H1 (cell line): Measurements from ENCODE around the gene DSTYK. TPM values are rescaled to one million over a fixed set of nuclear protein-coding genes. Genes with fewer than 3 reads are reported as not detected.

Experiments
- CTCF ChIA-PET: fragments of 300-600 bp; sonication (Branson Sonifier 250); formaldehyde crosslinking; loops from one replicate; lab custom pipeline; 2021; ENCODE audit not compliant: partially characterized antibody; lab: Charles Lee
- POLR2A ChIA-PET: fragments of 300-600 bp; sonication (Branson Sonifier 250); formaldehyde crosslinking; loops from one replicate; lab custom pipeline; 2021; ENCODE audit warnings: inconsistent platforms; ENCODE audit not compliant: partially characterized antibody; lab: Charles Lee
- DNase-seq, 2 experiments: peaks; one replicate each; pipeline versions ENCODE4 v3.0.0 to v3.0.0-alpha.2; 2010 to 2022; ENCODE audit warnings: low spot score in 2 of 2, low read depth in 1 of 2, mixed read lengths in 1 of 2
- FAIRE-seq: peaks from 2 replicates; lab custom pipeline; 2011; peaks lifted over from hg19 to GRCh38; lab: Jason Lieb, UNC
- H2AFZ ChIP-seq: 2 replicates; pipeline ENCODE4 v1.8.1; 2012; ENCODE audit warnings: low read length, inconsistent platforms
- H2AK5ac ChIP-seq: 2 replicates; pipeline ENCODE4 v1.6.1; 2013; ENCODE audit warnings: low read depth, low read length
- H2BK120ac ChIP-seq: replicated peaks from 2 replicates; pipeline ENCODE3; 2013; ENCODE audit warnings: low read depth, low read length, inconsistent platforms
- H2BK12ac ChIP-seq: 2 replicates; pipeline ENCODE4 v1.6.1; 2013; ENCODE audit warnings: low read depth, low read length
- H2BK15ac ChIP-seq: 2 replicates; pipeline ENCODE4 v1.6.1; 2013; ENCODE audit warnings: low read length
- H2BK20ac ChIP-seq: 2 replicates; pipeline ENCODE4 v1.6.1; 2013; ENCODE audit warnings: low read length
- H2BK5ac ChIP-seq: 2 replicates; pipeline ENCODE4 v1.6.1; 2013; ENCODE audit warnings: low read depth, low read length
- H3K14ac ChIP-seq: 2 replicates; pipeline ENCODE4 v1.6.1; 2013; ENCODE audit warnings: inconsistent platforms; ENCODE audit not compliant: insufficient read length
- H3K18ac ChIP-seq: 2 replicates; pipeline ENCODE4 v1.6.1; 2013; ENCODE audit warnings: low read length; ENCODE audit errors: extremely low read depth
- H3K23ac ChIP-seq: 2 replicates; pipeline ENCODE4 v1.6.1; 2013; ENCODE audit warnings: inconsistent platforms; ENCODE audit not compliant: insufficient read length
- H3K23me2 ChIP-seq: 2 replicates; pipeline ENCODE4 v1.6.1; 2013; ENCODE audit warnings: low read depth, low read length
- H3K27ac ChIP-seq: 2 replicates; pipeline ENCODE4 v1.6.1; 2011; ENCODE audit warnings: low read depth, low read length, inconsistent platforms
- H3K27me3 ChIP-seq, 4 experiments: replicated peaks in 1 of 4; 1 replicate in 1 of 4; 2 replicates in 3 of 4; pipeline versions ENCODE4 v1.6.1 to v1.8.1; 2011 to 2013; ENCODE audit warnings: low read length in 3 of 4, mild to moderate bottlenecking in 3 of 4, inconsistent platforms in 2 of 4, mixed read lengths in 2 of 4, moderate library complexity in 1 of 4; ENCODE audit not compliant: control insufficient read depth in 3 of 4, insufficient read depth in 3 of 4; ENCODE audit errors: extremely low read depth in 1 of 4
- H3K36me3 ChIP-seq, 4 experiments: 2 replicates each; pipeline versions ENCODE4 v1.6.1 to v1.8.1; 2011 to 2013; ENCODE audit warnings: mild to moderate bottlenecking in 4 of 4, low read length in 3 of 4, moderate library complexity in 2 of 4, control low read depth in 1 of 4, inconsistent platforms in 1 of 4; ENCODE audit not compliant: insufficient read depth in 4 of 4, control insufficient read depth in 2 of 4
- H3K4ac ChIP-seq: replicated peaks from 2 replicates; pipeline ENCODE3; 2013; ENCODE audit warnings: low read length, low read depth, mixed read lengths, inconsistent platforms; ENCODE audit not compliant: insufficient read length
- H3K4me1 ChIP-seq, 4 experiments: replicated peaks in 1 of 4; 1 replicate in 1 of 4; 2 replicates in 3 of 4; pipeline versions ENCODE4 v1.6.1 to v1.8.1; 2011 to 2013; ENCODE audit warnings: low read length in 3 of 4, inconsistent platforms in 2 of 4, mixed read lengths in 1 of 4; ENCODE audit not compliant: insufficient read depth in 4 of 4, control insufficient read depth in 3 of 4
- H3K4me2 ChIP-seq, 2 experiments: 2 replicates each; pipeline versions ENCODE4 v1.6.1 to v1.8.1; 2011 to 2013; ENCODE audit warnings: low read depth in 2 of 2, low read length in 2 of 2, control low read depth in 1 of 2, inconsistent platforms in 1 of 2, mild to moderate bottlenecking in 1 of 2; ENCODE audit not compliant: insufficient read depth in 1 of 2
- H3K4me3 ChIP-seq, 4 experiments: fragments of 200-600, 300-600 bp in 1 of 4; sonication (generic), shearing (Covaris generic), sonication (Bioruptor Twin) in 1 of 4; 2 replicates each; pipeline versions ENCODE4 v1.5.1 to v1.8.1; 2011 to 2016; ENCODE audit warnings: low read length in 4 of 4, low read depth in 3 of 4, control low read depth in 2 of 4, inconsistent platforms in 2 of 4, mild to moderate bottlenecking in 2 of 4, mixed read lengths in 1 of 4, moderate library complexity in 1 of 4; ENCODE audit not compliant: insufficient read depth in 2 of 4; ENCODE audit errors: extremely low read depth in 1 of 4
- H3K56ac ChIP-seq: replicated peaks from 2 replicates; pipeline ENCODE3; 2013; ENCODE audit warnings: low read depth, mild to moderate bottlenecking, mixed read lengths, low read length, inconsistent platforms; ENCODE audit not compliant: insufficient read length
- H3K79me1 ChIP-seq: 2 replicates; pipeline ENCODE4 v1.6.1; 2013; ENCODE audit warnings: low read depth, low read length, control low read depth
- H3K79me2 ChIP-seq, 2 experiments: 2 replicates each; pipeline versions ENCODE4 v1.6.1 to v1.8.1; 2012 to 2013; ENCODE audit warnings: low read length in 2 of 2, mild to moderate bottlenecking in 2 of 2, inconsistent platforms in 1 of 2; ENCODE audit not compliant: insufficient read depth in 2 of 2, control insufficient read depth in 1 of 2
- H3K9ac ChIP-seq, 4 experiments: replicated peaks in 1 of 4; 1 replicate in 1 of 4; 2 replicates in 3 of 4; pipeline versions ENCODE4 v1.6.1 to v1.8.1; 2011 to 2013; ENCODE audit warnings: low read depth in 3 of 4, low read length in 3 of 4, control low read depth in 2 of 4, mild to moderate bottlenecking in 2 of 4, moderate library complexity in 2 of 4, inconsistent platforms in 1 of 4; ENCODE audit errors: extremely low read depth in 1 of 4
- H3K9me3 ChIP-seq, 2 experiments: 2 replicates each; pipeline versions ENCODE4 v1.6.1 to v1.8.1; 2012 to 2013; ENCODE audit warnings: mild to moderate bottlenecking in 2 of 2, moderate library complexity in 2 of 2, control low read depth in 1 of 2, inconsistent platforms in 1 of 2, low read depth in 1 of 2, low read length in 1 of 2, mixed read lengths in 1 of 2; ENCODE audit not compliant: insufficient read depth in 2 of 2
- H4K20me1 ChIP-seq, 2 experiments: replicated peaks in 1 of 2; 2 replicates each; pipeline versions ENCODE3 to v1.8.1; 2011 to 2013; ENCODE audit warnings: inconsistent platforms in 2 of 2, low read length in 2 of 2, mild to moderate bottlenecking in 1 of 2; ENCODE audit not compliant: insufficient read depth in 2 of 2, control insufficient read depth in 1 of 2
- H4K5ac ChIP-seq: 2 replicates; pipeline ENCODE4 v1.6.1; 2013; ENCODE audit warnings: low read length, low read depth, mixed read lengths, inconsistent platforms; ENCODE audit not compliant: insufficient read length
- H4K8ac ChIP-seq: 2 replicates; pipeline ENCODE4 v1.8.0; 2013; ENCODE audit warnings: mild to moderate bottlenecking, moderate library complexity, low read length, inconsistent platforms; ENCODE audit not compliant: insufficient read depth; ENCODE audit errors: extremely low read depth
- H4K91ac ChIP-seq: replicated peaks from 2 replicates; pipeline ENCODE3; 2013; ENCODE audit warnings: low read length, mixed read lengths, inconsistent platforms; ENCODE audit not compliant: insufficient read length
- HDAC2 ChIP-seq, 2 experiments: fragments of 300-600 bp in 1 of 2; sonication (generic) in 1 of 2; IDR thresholded peaks; 2 replicates each; pipeline ENCODE4 v1.6.1; 2011 to 2012; ENCODE audit warnings: low read depth in 2 of 2, low read length in 2 of 2, mild to moderate bottlenecking in 2 of 2, moderate library complexity in 2 of 2, borderline replicate concordance in 1 of 2, inconsistent platforms in 1 of 2
- POU5F1 ChIP-seq: IDR thresholded peaks from 2 replicates; pipeline ENCODE4 v1.6.1; 2011; ENCODE audit warnings: low read depth, mild to moderate bottlenecking, low read length, moderate library complexity
- RAD21 ChIP-seq, 2 experiments: IDR thresholded peaks in 1 of 2; conservative IDR thresholded peaks in 1 of 2; 2 replicates each; pipeline ENCODE4 v1.6.1; 2011; ENCODE audit warnings: low read depth in 2 of 2, low read length in 2 of 2, improper control_type of control experiment in 1 of 2, inconsistent platforms in 1 of 2, mild to moderate bottlenecking in 1 of 2, moderate library complexity in 1 of 2
- TCF12 ChIP-seq: IDR thresholded peaks from 2 replicates; pipeline ENCODE4 v1.6.1; 2011; ENCODE audit warnings: low read depth, mild to moderate bottlenecking, low read length
- WGBS, 2 experiments: shearing (Covaris generic) in 1 of 2; methylation state at CpG; one replicate each; pipeline versions ENCODE4 v1.1.6 to v1.1.7; 2013 to 2015; ENCODE audit warnings: low lambda C conversion rate in 2 of 2, mixed read lengths in 2 of 2, inconsistent platforms in 1 of 2, low coverage in 1 of 2, missing lambda C conversion rate in 1 of 2; ENCODE audit not compliant: insufficient replicate concordance in 2 of 2, insufficient coverage in 1 of 2, insufficient read length in 1 of 2; ENCODE audit errors: extremely low coverage in 1 of 2, missing lambda C conversion rate in 1 of 2; 5-methylcytosine and 5-hydroxymethylcytosine counted together
- polyA plus RNA-seq, 7 experiments: library from polyadenylated mRNA; depleted of rRNA in 3 of 7; stranded (reverse) in 5 of 7; unstranded in 2 of 7; fragments of >200 nt in 5 of 7; fragments of 200-250 nt in 2 of 7; gene quantifications; 1 replicate in 5 of 7; 2 replicates in 1 of 7; 4 replicates in 1 of 7; pipeline versions ENCODE4 v1.2.1 to v1.2.3, GENCODE V29; 2011 to 2013; ENCODE audit warnings: missing spikeins in 2 of 7, mixed read lengths in 2 of 7
- total RNA-seq: library from RNA; stranded (reverse); fragmentation: NEBNext Ultra II Directional; extraction: Animal tissue kit (Norgen Biotek cat#: 25700); gene quantifications from 2 replicates; pipeline ENCODE4 v1.2.1, GENCODE V29; 2021

Gene DSTYK
- total and polyA plus RNA-seq, 2 of the 8 experiments (the other 6 are each of a cell fraction or from before 2014, with no cell fraction given), result 2.7 to 8.5 TPM

GRCh38 chr1:205236526-205236925 lies 25.0 kb upstream of the DSTYK start:
- ChIA-PET POLR2A (interaction anchor here (1.4 kb wide), 1 partner anchor 11 kb away, joined by 3 read pairs; no protein-coding TSS in a partner anchor), CTCF (interaction anchor here (1.3 to 40.8 kb wide), 2 partner anchors 23 to 88 kb away, joined by 3 to 1035 read pairs; no protein-coding TSS in a partner anchor)
- no peak overlapping the region for H3K4me3 ChIP-seq
- H2BK120ac ChIP-seq, result no peak overlapping the region
- no peak overlapping the region for H2BK5ac ChIP-seq
- no peak overlapping the region for H4K91ac ChIP-seq
- no peak overlapping the region for H2BK20ac ChIP-seq
- no peak overlapping the region for H3K9ac ChIP-seq
- H2AFZ ChIP-seq, result no peak overlapping the region
- H3K27ac ChIP-seq, result no peak overlapping the region
- 89% methylated on average over 8 of the region's 8 CpGs; no CpG with 5 or more reads in 1 of the 2 experiments for WGBS, 2 experiments
- no peak overlapping the region for H2BK12ac ChIP-seq
- H3K23me2 ChIP-seq, result no peaks in the 10 kb centered on the region
- no peak for DNase-seq
- H3K79me1 ChIP-seq, result 0 out of 2 replicates have a peak, but pooled peaks cover 2% of the 10 kb centered on the region
- H3K4me1 ChIP-seq, result no peaks in the 10 kb centered on the region
- no peaks in the 10 kb centered on the region for H3K9me3 ChIP-seq
- H3K14ac ChIP-seq, result no peak overlapping the region
- no peak overlapping the region for H3K4me2 ChIP-seq
- H3K18ac ChIP-seq, result no peak overlapping the region
- no peaks in the 10 kb centered on the region for H3K27me3 ChIP-seq
- peaks cover 0 to 1% of the 10 kb centered on the region in 2 experiments for H4K20me1 ChIP-seq
- no peak overlapping the region for H4K8ac ChIP-seq
- TF ChIP-seq TCF12, result no peak
- no peak for TF ChIP-seq POU5F1
- TF ChIP-seq RAD21 (IDR thresholded peaks at IDR 0.05 in 1 of 2, conservative IDR thresholded peaks at IDR 0.05 in 1 of 2; ENCODE audit: low read depth in 2 of 2, low read length in 2 of 2), result no peak
- no peak for TF ChIP-seq HDAC2 (IDR thresholded peaks at IDR 0.05; ENCODE audit: borderline replicate concordance in 1 of 2, low read depth in 2 of 2, low read length in 2 of 2)
- H2BK15ac ChIP-seq, result no peak overlapping the region
- H3K4ac ChIP-seq, result no peak overlapping the region
- no peak overlapping the region for H3K56ac ChIP-seq
- no peak for FAIRE-seq
- H4K5ac ChIP-seq, result no peak overlapping the region
- H3K23ac ChIP-seq, result no peak overlapping the region
- H3K36me3 ChIP-seq, result peaks cover 0 to under 1% (median 0%) of the 10 kb centered on the region in 4 experiments; a peak in 1 of 8 replicates
- no peak overlapping the region for H2AK5ac ChIP-seq
- H3K79me2 ChIP-seq, result no peaks in the 10 kb centered on the region
